Hepatic stellate cell (primary cell): Measurements from ENCODE around the gene PRR35.

Experiments used
- DNase-seq: peaks from one replicate; pipeline ENCODE4 v3.0.0; 2011; ENCODE audit warnings: low spot score

The PRR35 gene

GRCh38 chr16:564690-565418 is 4.7 kb downstream of the PRR35 start:
- no peak for DNase-seq

GRCh38 chr16:565419-566330 is 5.5 kb downstream of the PRR35 start:
- no peak for DNase-seq

- DNase-seq: peak; percentile 87
Observed at GRCh38 chr16:566475-567372, 6.5 kb downstream of the PRR35 start, which contains the start of gene NHLRC4. Gene NHLRC4, plus strand, starts transcription at chr16:567005. Its CDS starts 1,043 bp downstream, at chr16:568048.

- no peak for DNase-seq
Observed at GRCh38 chr16:567373-568256, 7.4 kb downstream of the PRR35 start.

- no peak for DNase-seq
Observed at GRCh38 chr16:568401-569258, 8.4 kb downstream of the PRR35 start.

GRCh38 chr16:569445-570254 is 9.5 kb downstream of the PRR35 start, which contains the start of gene PIGQ:
Gene PIGQ, plus strand, starts transcription at chr16:569968. Its CDS starts 4,107 bp downstream, at chr16:574075.
- peak; percentile 86 for DNase-seq

GRCh38 chr16:572865-573650 is 12.9 kb downstream of the PRR35 start:
- DNase-seq: no peak

- DNase-seq: no peak
Observed at GRCh38 chr16:574021-574760, 14.0 kb downstream of the PRR35 start.

- no peak for DNase-seq
Observed at GRCh38 chr16:575354-576196, 15.4 kb downstream of the PRR35 start.

GRCh38 chr16:576197-576822 is 16.1 kb downstream of the PRR35 start:
- DNase-seq: no peak

GRCh38 chr16:576823-577201 is 16.6 kb downstream of the PRR35 start:
- DNase-seq: no peak

- DNase-seq: no peak
Observed at GRCh38 chr16:577796-578195, 17.6 kb downstream of the PRR35 start.

- no peak for DNase-seq
Observed at GRCh38 chr16:578232-578869, 18.2 kb downstream of the PRR35 start.

- peak; percentile 84 for DNase-seq
Observed at GRCh38 chr16:578870-579405, 18.7 kb downstream of the PRR35 start.
